Fibroblast of mammary gland (primary cell): ENCODE data around the gene UQCC2.

Source experiments
- DNase-seq: peaks from one replicate; pipeline ENCODE4 v3.0.0-alpha.2; 2010; ENCODE audit warnings: low read depth
- H3K4me3 ChIP-seq: 2 replicates; pipeline ENCODE4 v1.5.1; 2011; ENCODE audit warnings: low read depth, mild to moderate bottlenecking, low read length, moderate library complexity; ENCODE audit not compliant: control insufficient read depth
- CTCF ChIP-seq: conservative IDR thresholded peaks from 2 replicates; pipeline ENCODE4 v1.5.1; 2011; ENCODE audit warnings: low read depth, low read length, inconsistent platforms; ENCODE audit not compliant: control insufficient read depth, insufficient read depth

Gene UQCC2

DNA sequence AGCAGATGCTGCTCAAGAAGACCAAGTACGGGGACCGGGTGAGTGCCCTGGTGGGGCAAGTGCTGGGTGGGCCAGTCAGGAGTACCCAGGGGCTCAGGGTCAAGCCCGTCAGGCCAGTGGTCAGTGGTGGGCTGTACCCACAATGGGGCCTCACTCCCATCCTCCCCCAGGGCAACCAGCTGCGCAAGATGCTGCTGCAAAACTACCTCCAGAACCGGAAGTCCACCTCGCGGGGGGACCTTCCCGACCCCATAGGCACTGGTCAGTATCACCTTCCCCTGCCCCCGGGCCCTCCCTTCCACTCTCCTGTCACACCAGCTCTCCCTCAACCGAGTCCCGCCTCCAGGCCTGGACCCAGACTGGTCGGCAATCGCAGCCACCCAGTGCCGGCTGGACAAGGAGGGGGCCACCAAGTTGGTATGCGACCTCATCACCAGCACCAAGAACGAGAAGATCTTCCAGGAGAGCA lies 27.0 kb downstream of the UQCC2 start:
- TF ChIP-seq CTCF = no peak
- no peak for DNase-seq
- no peak overlapping the region for H3K4me3 ChIP-seq

DNA sequence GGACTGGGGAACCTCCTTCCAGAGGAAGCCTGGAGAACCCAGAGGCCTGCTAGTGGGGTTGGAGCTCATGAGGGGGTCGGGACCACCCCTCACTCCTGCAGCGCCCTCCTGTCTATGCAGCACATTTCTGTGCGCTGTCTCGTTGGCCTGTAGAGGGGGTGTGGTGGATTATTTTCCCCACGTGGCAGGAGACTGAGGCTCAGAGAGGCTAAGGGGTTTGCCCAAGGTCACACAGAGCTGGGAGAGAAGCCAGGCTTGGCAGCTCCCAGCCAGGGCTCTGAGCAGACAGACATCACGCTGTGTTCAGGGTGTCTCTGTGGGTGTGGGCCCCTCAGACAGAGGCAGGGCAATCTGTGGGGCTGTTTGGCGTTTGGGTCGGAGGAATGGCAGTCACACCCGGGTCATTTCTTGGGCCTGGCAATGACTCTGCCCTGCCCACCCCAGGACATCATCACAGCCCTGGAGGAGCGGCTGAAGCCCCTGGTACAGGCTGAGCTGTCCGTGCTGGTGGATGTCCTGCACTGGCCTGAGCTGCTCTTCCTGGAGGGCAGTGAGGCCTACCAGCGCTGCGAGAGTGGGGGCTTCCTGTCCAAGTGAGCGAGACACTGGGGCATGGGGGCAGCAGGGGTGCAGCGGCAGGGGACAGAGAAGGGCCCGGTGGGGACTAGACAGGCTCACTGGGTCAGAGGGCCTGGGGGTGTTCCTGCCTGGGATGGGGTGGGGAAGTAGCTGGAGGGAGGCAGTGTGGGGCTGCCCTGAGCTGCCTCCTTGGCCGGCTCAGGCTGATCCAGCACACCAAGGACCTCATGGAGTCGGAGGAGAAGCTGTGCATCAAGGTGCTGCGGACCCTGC lies 27.7 kb downstream of the UQCC2 start:
- TF ChIP-seq CTCF = no peak
- DNase-seq = no peak
- no peak overlapping the region for H3K4me3 ChIP-seq

DNA sequence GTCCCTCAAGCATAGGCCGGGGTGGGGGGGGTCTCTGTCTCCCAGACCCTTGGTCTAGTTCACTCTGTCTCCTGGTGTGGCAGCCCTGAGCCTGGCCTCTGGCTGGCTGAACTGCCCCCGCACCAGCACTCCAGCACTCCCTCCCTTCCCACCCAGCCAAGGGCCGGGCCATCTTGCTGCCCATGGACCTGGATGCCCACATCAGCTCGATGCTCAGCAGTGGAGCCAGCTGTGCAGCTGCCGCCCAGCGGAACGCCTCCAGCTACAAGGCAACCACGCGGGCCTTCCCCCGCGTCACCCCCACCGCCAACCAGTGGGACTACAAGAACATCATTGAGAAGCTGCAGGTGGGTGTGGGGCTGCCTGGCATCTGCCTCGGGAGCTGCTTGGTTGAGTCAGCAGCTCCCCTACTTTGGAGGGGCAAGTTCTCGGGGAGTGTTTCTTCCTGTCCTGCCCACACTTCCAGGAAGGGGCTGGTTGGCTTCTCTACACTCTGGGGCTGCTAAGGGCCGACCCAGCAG lies 28.4 kb downstream of the UQCC2 start:
- no peak overlapping the region for H3K4me3 ChIP-seq
- no peak for DNase-seq
- TF ChIP-seq CTCF = no peak

DNA sequence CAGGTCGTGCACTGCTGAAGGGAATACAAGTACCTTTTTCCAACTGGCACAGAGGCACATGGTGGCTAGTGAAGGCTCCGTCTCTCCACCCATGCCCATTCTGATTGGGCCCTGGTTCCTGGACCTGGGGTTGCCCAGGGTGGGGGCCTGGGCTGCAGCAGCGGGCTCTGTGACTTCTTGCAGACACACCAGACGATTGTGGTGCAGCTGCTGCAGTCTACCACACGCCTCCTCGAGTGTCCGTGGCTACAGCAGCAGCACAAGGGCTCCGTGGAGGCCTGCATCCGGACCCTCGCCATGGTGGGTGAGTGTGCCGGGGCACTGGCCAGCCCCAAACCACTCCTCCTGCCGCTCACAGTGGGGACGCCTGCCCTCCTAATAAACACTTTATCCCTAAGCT lies 29.2 kb downstream of the UQCC2 start:
- no peak for DNase-seq
- H3K4me3 ChIP-seq = no peak overlapping the region
- no peak for TF ChIP-seq CTCF

DNA sequence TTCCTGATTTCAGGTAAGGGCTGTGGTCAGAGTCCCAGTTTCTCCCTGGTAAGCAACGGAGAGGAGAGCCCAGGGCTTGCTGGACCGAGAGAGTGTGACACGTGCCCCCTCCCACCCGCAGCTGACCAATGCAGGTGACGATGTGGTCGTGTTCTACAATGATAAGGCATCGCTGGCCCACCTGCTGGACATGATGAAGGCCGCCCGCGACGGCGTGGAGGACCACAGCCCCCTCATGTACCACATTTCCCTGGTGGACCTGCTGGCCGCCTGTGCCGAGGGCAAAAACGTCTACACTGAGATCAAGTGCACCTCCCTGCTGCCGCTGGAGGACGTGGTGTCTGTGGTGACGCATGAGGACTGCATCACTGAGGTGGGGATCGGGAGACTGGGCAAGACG lies 31.7 kb downstream of the UQCC2 start:
- no peak for DNase-seq
- H3K4me3 ChIP-seq = no peak overlapping the region
- TF ChIP-seq CTCF = no peak

DNA sequence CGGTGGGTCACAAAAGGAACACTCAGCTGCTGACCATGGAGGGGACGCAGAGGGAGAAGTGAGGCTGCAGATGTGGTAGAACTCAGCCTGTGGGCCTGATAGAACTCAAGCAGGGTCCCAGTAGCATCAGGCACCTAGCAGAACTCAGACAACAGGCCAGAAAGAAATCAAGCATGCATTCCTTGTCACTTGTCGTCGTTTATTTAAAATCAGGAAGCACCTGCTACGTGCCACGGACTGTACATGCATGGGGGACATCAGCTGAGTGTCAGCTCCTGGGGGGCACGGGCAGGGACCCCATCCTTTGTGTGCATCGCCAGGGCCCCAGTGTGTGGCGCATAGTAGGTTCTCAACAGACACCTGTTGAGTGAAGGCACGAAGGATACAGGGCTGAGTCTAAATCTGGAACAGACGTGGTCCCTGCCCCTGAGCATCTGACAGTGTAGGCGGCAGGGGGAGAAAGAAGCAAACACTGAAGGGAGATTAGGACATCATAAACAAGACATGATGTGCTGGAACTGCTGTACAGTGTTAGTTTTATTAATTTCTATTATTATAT lies 32.5 kb downstream of the UQCC2 start:
- no peak for TF ChIP-seq CTCF
- no peak for DNase-seq
- no peak overlapping the region for H3K4me3 ChIP-seq
